Loucy (cell line): ENCODE measurements around the gene UPF3B.

Source experiments
- H2AFZ ChIP-seq: fragments of 200-600 bp; sonication (generic); 2 replicates; pipeline ENCODE4 v1.6.0; 2016; ENCODE audit warnings: antibody characterized with exemption, mild to moderate bottlenecking, low read length, moderate library complexity
- H3F3A ChIP-seq: fragments of 200-600 bp; 2 replicates; pipeline ENCODE4 v1.6.0; 2016; ENCODE audit warnings: antibody characterized with exemption, low read depth, mild to moderate bottlenecking
- H3K27me3 ChIP-seq: fragments of 200-600 bp; sonication (generic); 2 replicates; pipeline ENCODE4 v1.6.1; 2014; ENCODE audit warnings: low read length, mild to moderate bottlenecking; ENCODE audit not compliant: insufficient read depth, poor library complexity, severe bottlenecking
- H3K36me3 ChIP-seq: fragments of 200-600 bp; sonication (generic); 2 replicates; pipeline ENCODE4 v1.6.1; 2016; ENCODE audit warnings: low read length; ENCODE audit not compliant: insufficient read depth
- H3K4me1 ChIP-seq: fragments of 200-600 bp; sonication (generic); 2 replicates; pipeline ENCODE4 v1.5.1; 2014; ENCODE audit warnings: low read length, mild to moderate bottlenecking; ENCODE audit not compliant: insufficient read depth, poor library complexity, severe bottlenecking
- H3K4me2 ChIP-seq: fragments of 200-600 bp; sonication (generic); 2 replicates; pipeline ENCODE4 v1.6.0; 2014; ENCODE audit warnings: antibody characterized with exemption, low read length, low read depth, mild to moderate bottlenecking; ENCODE audit not compliant: poor library complexity, severe bottlenecking
- H3K4me3 ChIP-seq: fragments of 200-600 bp; sonication (generic); 2 replicates; pipeline ENCODE4 v1.5.1; 2014; ENCODE audit warnings: low read length, mild to moderate bottlenecking, mixed read lengths; ENCODE audit not compliant: poor library complexity, severe bottlenecking
- H3K79me2 ChIP-seq: fragments of 200-600 bp; sonication (generic); 2 replicates; pipeline ENCODE4 v1.6.1; 2014; ENCODE audit warnings: low read length; ENCODE audit not compliant: insufficient read depth
- H3K9ac ChIP-seq: fragments of 200-600 bp; sonication (generic); 2 replicates; pipeline ENCODE4 v1.6.0; 2014; ENCODE audit warnings: mild to moderate bottlenecking, low read depth, low read length, moderate library complexity; ENCODE audit not compliant: poor library complexity, severe bottlenecking
- H3K9me2 ChIP-seq: fragments of 200-600 bp; sonication (generic); replicated peaks from 2 replicates; pipeline ENCODE4 v1.6.1; 2016; ENCODE audit warnings: low read depth, low read length, mixed read lengths
- H3K9me3 ChIP-seq: fragments of 200-600 bp; sonication (generic); 2 replicates; pipeline ENCODE4 v1.6.1; 2014; ENCODE audit warnings: mild to moderate bottlenecking, antibody characterized with exemption, low read length, low read depth; ENCODE audit not compliant: insufficient read depth
- H4K20me1 ChIP-seq: fragments of 200-600 bp; sonication (generic); 2 replicates; pipeline ENCODE4 v1.6.0; 2014; ENCODE audit warnings: antibody characterized with exemption, low read length, mild to moderate bottlenecking; ENCODE audit not compliant: insufficient read depth, poor library complexity, severe bottlenecking
- CTCF ChIP-seq: fragments of 200-600 bp; sonication (generic); conservative IDR thresholded peaks from 2 replicates; pipeline ENCODE4 v1.5.1; 2014; ENCODE audit warnings: mild to moderate bottlenecking, antibody characterized with exemption, low read length
- EZH2phosphoT487 ChIP-seq: fragments of 200-600 bp; IDR thresholded peaks from 2 replicates; pipeline ENCODE4 v1.6.1; 2018; ENCODE audit warnings: antibody characterized with exemption, mild to moderate bottlenecking, moderate library complexity, borderline replicate concordance

The UPF3B gene

GRCh38 chrX:119802546-119802945 is 50.2 kb downstream of the UPF3B start:
- H3K27me3 ChIP-seq = no peaks in the 10 kb centered on the region
- H2AFZ ChIP-seq = no peak overlapping the region
- no peak overlapping the region for H3K4me3 ChIP-seq
- H3K9ac ChIP-seq = no peak overlapping the region
- no peaks in the 10 kb centered on the region for H3K9me2 ChIP-seq
- no peaks in the 10 kb centered on the region for H3K4me1 ChIP-seq
- H3K4me2 ChIP-seq = no peak overlapping the region
- no peaks in the 10 kb centered on the region for H3K9me3 ChIP-seq
- no peaks in the 10 kb centered on the region for H3F3A ChIP-seq
- no peaks in the 10 kb centered on the region for H3K79me2 ChIP-seq
- no peaks in the 10 kb centered on the region for H3K36me3 ChIP-seq
- TF ChIP-seq EZH2phosphoT487 = no peak
- no peak for TF ChIP-seq CTCF
- no peaks in the 10 kb centered on the region for H4K20me1 ChIP-seq

GRCh38 chrX:119801253-119802221 is 51.2 kb downstream of the UPF3B start:
- no peaks in the 10 kb centered on the region for H3K36me3 ChIP-seq
- TF ChIP-seq CTCF (no peak), EZH2phosphoT487 (no peak)

GRCh38 chrX:119791437-119792231 is 61.1 kb downstream of the UPF3B start, which contains the start of gene RPL39:
RPL39 (minus strand) TSS chrX:119791630; CDS start chrX:119791576, 54 bp downstream.
- Histone ChIP-seq H3K4me2 (peak within 1 kb of the TSS; percentile 89), H3K79me2 (peaks cover 59% of the 10 kb centered on the region), H3K4me3 (peak within 1 kb of the TSS; percentile 98), H3K27me3 (peaks cover 6% of the 10 kb centered on the region), H3K4me1 (peaks cover 2% of the 10 kb centered on the region), H3K36me3 (peaks cover 28% of the 10 kb centered on the region), H4K20me1 (peaks cover 45% of the 10 kb centered on the region), H2AFZ (peak within 1 kb of the TSS; percentile 96), H3F3A (no peaks in the 10 kb centered on the region), H3K9me2 (no peaks in the 10 kb centered on the region), H3K9me3 (no peaks in the 10 kb centered on the region), H3K9ac (peak within 1 kb of the TSS; percentile 97)
- TF ChIP-seq EZH2phosphoT487 (no peak), CTCF (no peak)

More at GRCh38 chrX:119801253-119802221, 51.2 kb downstream of the UPF3B start:
- no peak overlapping the region for H3K9ac ChIP-seq
- no peak overlapping the region for H3K4me2 ChIP-seq
- H3K79me2 ChIP-seq = no peaks in the 10 kb centered on the region
- no peak overlapping the region for H2AFZ ChIP-seq
- no peak overlapping the region for H3K4me3 ChIP-seq
- no peaks in the 10 kb centered on the region for H3F3A ChIP-seq
- no peaks in the 10 kb centered on the region for H3K9me2 ChIP-seq
- H3K9me3 ChIP-seq = no peaks in the 10 kb centered on the region
- H3K4me1 ChIP-seq = no peaks in the 10 kb centered on the region
- no peaks in the 10 kb centered on the region for H4K20me1 ChIP-seq
- no peaks in the 10 kb centered on the region for H3K27me3 ChIP-seq
